ENCODE measurements around the gene UBE2I. TPM values are rescaled to one million over a fixed set of nuclear protein-coding genes. Genes with fewer than 3 reads are reported as not detected.
"Not testable (repeated sequence)": the region's sequence is repeated elsewhere in the genome, so short reads cannot be mapped to it uniquely, and the experiment has no call there.

Gene UBE2I
- polyA plus RNA-seq, 2 of the 4 experiments (the other 2 are of a cell fraction) = 170 to 208 TPM

GRCh38 chr16:1265090-1265630, 44.3 kb upstream of the UBE2I start:
- H3K4me2 ChIP-seq = no peak overlapping the region
- DNase-seq (ENCODE audit: low read depth in 1 of 2, low spot score in 1 of 2) (no peak), ATAC-seq (no peak), FAIRE-seq (no peak)
- POLR2A ChIA-PET = no interaction called here
- no peaks in the 10 kb centered on the region for H3K9me3 ChIP-seq
- no peak overlapping the region for H3K4me3 ChIP-seq
- TF ChIP-seq HOXB13 (CRISPR knock-in tag; IDR thresholded peaks at IDR 0.05; ENCODE audit: low read depth) (no peak), TP53 (CRISPR knock-in tag; IDR thresholded peaks at IDR 0.05) (no peak), CBX8 (IDR thresholded peaks at IDR 0.05) (no peak), USF2 (IDR thresholded peaks at IDR 0.05) (no peak), FOXS1 (CRISPR knock-in tag; IDR thresholded peaks at IDR 0.05) (no peak), EHMT2 (IDR thresholded peaks at IDR 0.05; ENCODE audit: low read depth) (no peak), POLR2AphosphoS2 (conservative IDR thresholded peaks at IDR 0.05; ENCODE audit: low read length) (no peak), NR3C1 (IDR thresholded peaks at IDR 0.05) (no peak), GATA3 (IDR thresholded peaks at IDR 0.05; ENCODE audit: borderline replicate concordance) (no peak), REST (IDR thresholded peaks at IDR 0.05) (no peak), RARB (CRISPR knock-in tag; IDR thresholded peaks at IDR 0.05) (no peak), EP300 (IDR thresholded peaks at IDR 0.05) (no peak), POLR2A (IDR thresholded peaks at IDR 0.05; ENCODE audit: low read length) (no peak), CBX2 (IDR thresholded peaks at IDR 0.05; ENCODE audit: borderline replicate concordance, low read depth) (no peak), ZC3H11A (IDR thresholded peaks at IDR 0.05) (no peak), NPAS2 (CRISPR knock-in tag; IDR thresholded peaks at IDR 0.05; ENCODE audit: borderline replicate concordance) (no peak)
- CTCF ChIA-PET = interaction anchor here (0.8 kb wide), 1 partner anchor 208 kb away, joined by 3 read pairs; no protein-coding TSS in a partner anchor
- H3K27ac ChIP-seq = no peak overlapping the region
- no peaks in the 10 kb centered on the region for H3K4me1 ChIP-seq
- WGBS (ENCODE audit: missing lambda C conversion rate) = 60% methylated on average over 9 of the region's 13 CpGs

GRCh38 chr16:1265826-1266225, 43.6 kb upstream of the UBE2I start:
- no peak for FAIRE-seq
- WGBS (ENCODE audit: missing lambda C conversion rate) = 75% methylated on average over 9 of the region's 19 CpGs
- no peak overlapping the region for H3K27ac ChIP-seq

GRCh38 chr16:1269418-1269817, 40.0 kb upstream of the UBE2I start:
- H3K27ac ChIP-seq; DNase-seq (ENCODE audit: low read depth in 1 of 2, low spot score in 1 of 2); ATAC-seq; H3K4me3 ChIP-seq; H3K9me3 ChIP-seq; FAIRE-seq; POLR2A ChIA-PET; H3K4me2 ChIP-seq; H3K4me1 ChIP-seq: not testable (repeated sequence)
- 85% methylated on average over 7 of the region's 7 CpGs for WGBS (ENCODE audit: missing lambda C conversion rate)
- CTCF ChIA-PET = interaction anchor here (0.6 to 1.5 kb wide), 2 partner anchors 12 to 75 kb away, joined by 3 read pairs; no protein-coding TSS in a partner anchor

More at GRCh38 chr16:1265826-1266225, 43.6 kb upstream of the UBE2I start:
- POLR2A ChIA-PET = no interaction called here
- Histone ChIP-seq H3K4me3 (no peak overlapping the region), H3K9me3 (no peaks in the 10 kb centered on the region), H3K4me1 (no peaks in the 10 kb centered on the region), H3K4me2 (no peak overlapping the region)
- no peak for ATAC-seq
- DNase-seq (ENCODE audit: low read depth in 1 of 2, low spot score in 1 of 2) = no peak
- CTCF ChIA-PET = interaction anchor here (0.8 kb wide), 1 partner anchor 209 kb away, joined by 3 read pairs; no protein-coding TSS in a partner anchor
- TF ChIP-seq FOSB (CRISPR knock-in tag; IDR thresholded peaks at IDR 0.05) (no peak), RNF2 (IDR thresholded peaks at IDR 0.05; ENCODE audit: borderline replicate concordance, low read depth) (no peak), MAX (IDR thresholded peaks at IDR 0.05) (no peak), POLR2AphosphoS2 (conservative IDR thresholded peaks at IDR 0.05; ENCODE audit: low read length) (no peak), TP53 (CRISPR knock-in tag; IDR thresholded peaks at IDR 0.05) (no peak), NR3C1 (IDR thresholded peaks at IDR 0.05) (no peak), CTCF (IDR thresholded peaks at IDR 0.05) (no peak)
